H1 (cell line): ENCODE results near the gene CD247. TPM values are rescaled to one million over a fixed set of nuclear protein-coding genes. Genes with fewer than 3 reads are reported as not detected.

Experiments used
- CTCF ChIA-PET: fragments of 300-600 bp; sonication (Branson Sonifier 250); formaldehyde crosslinking; loops from one replicate; lab custom pipeline; 2021; ENCODE audit not compliant: partially characterized antibody; lab: Charles Lee
- POLR2A ChIA-PET: fragments of 300-600 bp; sonication (Branson Sonifier 250); formaldehyde crosslinking; loops from one replicate; lab custom pipeline; 2021; ENCODE audit warnings: inconsistent platforms; ENCODE audit not compliant: partially characterized antibody; lab: Charles Lee
- DNase-seq, 2 experiments: peaks; one replicate each; pipeline versions ENCODE4 v3.0.0 to v3.0.0-alpha.2; 2010 to 2022; ENCODE audit warnings: low spot score in 2 of 2, low read depth in 1 of 2, mixed read lengths in 1 of 2
- FAIRE-seq: peaks from 2 replicates; lab custom pipeline; 2011; peaks lifted over from hg19 to GRCh38; lab: Jason Lieb, UNC
- H2AFZ ChIP-seq: 2 replicates; pipeline ENCODE4 v1.8.1; 2012; ENCODE audit warnings: low read length, inconsistent platforms
- H2AK5ac ChIP-seq: 2 replicates; pipeline ENCODE4 v1.6.1; 2013; ENCODE audit warnings: low read depth, low read length
- H2BK120ac ChIP-seq: replicated peaks from 2 replicates; pipeline ENCODE3; 2013; ENCODE audit warnings: low read depth, low read length, inconsistent platforms
- H2BK12ac ChIP-seq: 2 replicates; pipeline ENCODE4 v1.6.1; 2013; ENCODE audit warnings: low read depth, low read length
- H2BK15ac ChIP-seq: 2 replicates; pipeline ENCODE4 v1.6.1; 2013; ENCODE audit warnings: low read length
- H2BK20ac ChIP-seq: 2 replicates; pipeline ENCODE4 v1.6.1; 2013; ENCODE audit warnings: low read length
- H2BK5ac ChIP-seq: 2 replicates; pipeline ENCODE4 v1.6.1; 2013; ENCODE audit warnings: low read depth, low read length
- H3K14ac ChIP-seq: 2 replicates; pipeline ENCODE4 v1.6.1; 2013; ENCODE audit warnings: inconsistent platforms; ENCODE audit not compliant: insufficient read length
- H3K18ac ChIP-seq: 2 replicates; pipeline ENCODE4 v1.6.1; 2013; ENCODE audit warnings: low read length; ENCODE audit errors: extremely low read depth
- H3K23ac ChIP-seq: 2 replicates; pipeline ENCODE4 v1.6.1; 2013; ENCODE audit warnings: inconsistent platforms; ENCODE audit not compliant: insufficient read length
- H3K23me2 ChIP-seq: 2 replicates; pipeline ENCODE4 v1.6.1; 2013; ENCODE audit warnings: low read depth, low read length
- H3K27ac ChIP-seq: 2 replicates; pipeline ENCODE4 v1.6.1; 2011; ENCODE audit warnings: low read depth, low read length, inconsistent platforms
- H3K27me3 ChIP-seq, 4 experiments: replicated peaks in 1 of 4; 1 replicate in 1 of 4; 2 replicates in 3 of 4; pipeline versions ENCODE4 v1.6.1 to v1.8.1; 2011 to 2013; ENCODE audit warnings: low read length in 3 of 4, mild to moderate bottlenecking in 3 of 4, inconsistent platforms in 2 of 4, mixed read lengths in 2 of 4, moderate library complexity in 1 of 4; ENCODE audit not compliant: control insufficient read depth in 3 of 4, insufficient read depth in 3 of 4; ENCODE audit errors: extremely low read depth in 1 of 4
- H3K36me3 ChIP-seq, 4 experiments: 2 replicates each; pipeline versions ENCODE4 v1.6.1 to v1.8.1; 2011 to 2013; ENCODE audit warnings: mild to moderate bottlenecking in 4 of 4, low read length in 3 of 4, moderate library complexity in 2 of 4, control low read depth in 1 of 4, inconsistent platforms in 1 of 4; ENCODE audit not compliant: insufficient read depth in 4 of 4, control insufficient read depth in 2 of 4
- H3K4ac ChIP-seq: replicated peaks from 2 replicates; pipeline ENCODE3; 2013; ENCODE audit warnings: low read length, low read depth, mixed read lengths, inconsistent platforms; ENCODE audit not compliant: insufficient read length
- H3K4me1 ChIP-seq, 4 experiments: replicated peaks in 1 of 4; 1 replicate in 1 of 4; 2 replicates in 3 of 4; pipeline versions ENCODE4 v1.6.1 to v1.8.1; 2011 to 2013; ENCODE audit warnings: low read length in 3 of 4, inconsistent platforms in 2 of 4, mixed read lengths in 1 of 4; ENCODE audit not compliant: insufficient read depth in 4 of 4, control insufficient read depth in 3 of 4
- H3K4me2 ChIP-seq, 2 experiments: 2 replicates each; pipeline versions ENCODE4 v1.6.1 to v1.8.1; 2011 to 2013; ENCODE audit warnings: low read depth in 2 of 2, low read length in 2 of 2, control low read depth in 1 of 2, inconsistent platforms in 1 of 2, mild to moderate bottlenecking in 1 of 2; ENCODE audit not compliant: insufficient read depth in 1 of 2
- H3K4me3 ChIP-seq, 4 experiments: fragments of 200-600, 300-600 bp in 1 of 4; sonication (generic), shearing (Covaris generic), sonication (Bioruptor Twin) in 1 of 4; 2 replicates each; pipeline versions ENCODE4 v1.5.1 to v1.8.1; 2011 to 2016; ENCODE audit warnings: low read length in 4 of 4, low read depth in 3 of 4, control low read depth in 2 of 4, inconsistent platforms in 2 of 4, mild to moderate bottlenecking in 2 of 4, mixed read lengths in 1 of 4, moderate library complexity in 1 of 4; ENCODE audit not compliant: insufficient read depth in 2 of 4; ENCODE audit errors: extremely low read depth in 1 of 4
- H3K56ac ChIP-seq: replicated peaks from 2 replicates; pipeline ENCODE3; 2013; ENCODE audit warnings: low read depth, mild to moderate bottlenecking, mixed read lengths, low read length, inconsistent platforms; ENCODE audit not compliant: insufficient read length
- H3K79me1 ChIP-seq: 2 replicates; pipeline ENCODE4 v1.6.1; 2013; ENCODE audit warnings: low read depth, low read length, control low read depth
- H3K79me2 ChIP-seq, 2 experiments: 2 replicates each; pipeline versions ENCODE4 v1.6.1 to v1.8.1; 2012 to 2013; ENCODE audit warnings: low read length in 2 of 2, mild to moderate bottlenecking in 2 of 2, inconsistent platforms in 1 of 2; ENCODE audit not compliant: insufficient read depth in 2 of 2, control insufficient read depth in 1 of 2
- H3K9ac ChIP-seq, 4 experiments: replicated peaks in 1 of 4; 1 replicate in 1 of 4; 2 replicates in 3 of 4; pipeline versions ENCODE4 v1.6.1 to v1.8.1; 2011 to 2013; ENCODE audit warnings: low read depth in 3 of 4, low read length in 3 of 4, control low read depth in 2 of 4, mild to moderate bottlenecking in 2 of 4, moderate library complexity in 2 of 4, inconsistent platforms in 1 of 4; ENCODE audit errors: extremely low read depth in 1 of 4
- H3K9me3 ChIP-seq, 2 experiments: 2 replicates each; pipeline versions ENCODE4 v1.6.1 to v1.8.1; 2012 to 2013; ENCODE audit warnings: mild to moderate bottlenecking in 2 of 2, moderate library complexity in 2 of 2, control low read depth in 1 of 2, inconsistent platforms in 1 of 2, low read depth in 1 of 2, low read length in 1 of 2, mixed read lengths in 1 of 2; ENCODE audit not compliant: insufficient read depth in 2 of 2
- H4K20me1 ChIP-seq, 2 experiments: replicated peaks in 1 of 2; 2 replicates each; pipeline versions ENCODE3 to v1.8.1; 2011 to 2013; ENCODE audit warnings: inconsistent platforms in 2 of 2, low read length in 2 of 2, mild to moderate bottlenecking in 1 of 2; ENCODE audit not compliant: insufficient read depth in 2 of 2, control insufficient read depth in 1 of 2
- H4K5ac ChIP-seq: 2 replicates; pipeline ENCODE4 v1.6.1; 2013; ENCODE audit warnings: low read length, low read depth, mixed read lengths, inconsistent platforms; ENCODE audit not compliant: insufficient read length
- H4K8ac ChIP-seq: 2 replicates; pipeline ENCODE4 v1.8.0; 2013; ENCODE audit warnings: mild to moderate bottlenecking, moderate library complexity, low read length, inconsistent platforms; ENCODE audit not compliant: insufficient read depth; ENCODE audit errors: extremely low read depth
- H4K91ac ChIP-seq: replicated peaks from 2 replicates; pipeline ENCODE3; 2013; ENCODE audit warnings: low read length, mixed read lengths, inconsistent platforms; ENCODE audit not compliant: insufficient read length
- KDM1A ChIP-seq: fragments of 200-600, 300-600 bp; sonication (generic); IDR thresholded peaks from 2 replicates; pipeline ENCODE4 v1.7.1; 2016; ENCODE audit warnings: mild to moderate bottlenecking, low read length, borderline replicate concordance
- POLR2A ChIP-seq, 2 experiments: IDR thresholded peaks; 1 replicate in 1 of 2; 2 replicates in 1 of 2; pipeline ENCODE4 v1.6.1; 2011; ENCODE audit warnings: low read depth in 2 of 2, low read length in 2 of 2, mild to moderate bottlenecking in 2 of 2; ENCODE audit errors: control extremely low read depth in 1 of 2
- WGBS, 2 experiments: shearing (Covaris generic) in 1 of 2; methylation state at CpG; one replicate each; pipeline versions ENCODE4 v1.1.6 to v1.1.7; 2013 to 2015; ENCODE audit warnings: low lambda C conversion rate in 2 of 2, mixed read lengths in 2 of 2, inconsistent platforms in 1 of 2, low coverage in 1 of 2, missing lambda C conversion rate in 1 of 2; ENCODE audit not compliant: insufficient replicate concordance in 2 of 2, insufficient coverage in 1 of 2, insufficient read length in 1 of 2; ENCODE audit errors: extremely low coverage in 1 of 2, missing lambda C conversion rate in 1 of 2; 5-methylcytosine and 5-hydroxymethylcytosine counted together
- polyA plus RNA-seq, 7 experiments: library from polyadenylated mRNA; depleted of rRNA in 3 of 7; stranded (reverse) in 5 of 7; unstranded in 2 of 7; fragments of >200 nt in 5 of 7; fragments of 200-250 nt in 2 of 7; gene quantifications; 1 replicate in 5 of 7; 2 replicates in 1 of 7; 4 replicates in 1 of 7; pipeline versions ENCODE4 v1.2.1 to v1.2.3, GENCODE V29; 2011 to 2013; ENCODE audit warnings: missing spikeins in 2 of 7, mixed read lengths in 2 of 7
- total RNA-seq: library from RNA; stranded (reverse); fragmentation: NEBNext Ultra II Directional; extraction: Animal tissue kit (Norgen Biotek cat#: 25700); gene quantifications from 2 replicates; pipeline ENCODE4 v1.2.1, GENCODE V29; 2021

The CD247 gene
- total and polyA plus RNA-seq, 2 of the 8 experiments (the other 6 are each of a cell fraction or from before 2014, with no cell fraction given) = 2.0 to 2.2 TPM

DNA sequence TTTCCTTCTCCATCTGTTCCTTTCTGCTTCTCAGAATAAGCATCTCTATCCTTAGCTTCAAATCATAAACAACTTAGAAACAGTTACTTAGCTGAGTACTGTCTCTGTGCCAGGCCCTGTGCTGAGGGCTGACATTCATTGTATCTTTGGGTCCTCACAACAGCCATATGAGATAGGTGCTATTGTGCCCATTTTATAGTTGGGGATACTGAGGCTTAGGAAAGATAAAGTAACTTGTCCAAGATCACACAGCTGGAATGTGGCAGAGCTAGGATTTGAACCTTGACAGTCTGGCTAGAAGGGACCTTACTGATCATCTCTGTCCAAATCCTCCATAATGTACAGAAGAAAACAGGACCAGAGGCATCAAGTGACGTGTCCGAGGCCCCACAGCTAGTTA is 25.0 kb downstream of the CD247 start:
- Histone ChIP-seq H3K56ac (no peak overlapping the region), H3K27me3 (no peaks in the 10 kb centered on the region; a peak in 1 of 7 replicates), H3K14ac (no peak overlapping the region), H3K4me3 (no peak overlapping the region), H2BK120ac (no peak overlapping the region), H3K36me3 (no peaks in the 10 kb centered on the region), H3K27ac (no peak overlapping the region), H3K79me2 (no peaks in the 10 kb centered on the region), H2BK20ac (no peak overlapping the region), H2BK15ac (peak overlapping the region; percentile 36; the same call in 1 of the 2 replicates), H4K5ac (no peak overlapping the region), H4K8ac (no peak overlapping the region), H3K4me2 (no peak overlapping the region), H2AK5ac (no peak overlapping the region), H3K9me3 (no peaks in the 10 kb centered on the region), H2BK5ac (no peak overlapping the region), H2BK12ac (no peak overlapping the region), H3K4ac (no peak overlapping the region), H3K23ac (no peak overlapping the region), H2AFZ (no peak overlapping the region), H3K18ac (no peak overlapping the region), H3K4me1 (peaks cover 3 to 22% (median 14%) of the 10 kb centered on the region in 4 experiments), H4K20me1 (no peaks in the 10 kb centered on the region), H4K91ac (peak overlapping the region; percentile 87), H3K9ac (no peak overlapping the region), H3K79me1 (no peaks in the 10 kb centered on the region), H3K23me2 (no peaks in the 10 kb centered on the region)
- POLR2A ChIA-PET = no interaction called here
- TF ChIP-seq KDM1A = peak; percentile 61; the same call in 1 of the 2 replicates
- TF ChIP-seq POLR2A (IDR thresholded peaks at IDR 0.05; ENCODE audit: control extremely low read depth in 1 of 2, low read depth in 2 of 2, low read length in 2 of 2) = no peak
- DNase-seq = no peak
- FAIRE-seq = no peak
- 96% methylated on average over 2 of the region's 2 CpGs; no CpG with 5 or more reads in 1 of the 2 experiments for WGBS, 2 experiments
- CTCF ChIA-PET = interaction anchor here (1.1 to 1.5 kb wide), 7 partner anchors 9 to 54 kb away, joined by 3 to 7 read pairs (median 3); no protein-coding TSS in a partner anchor
